DND-41 (cell line): Measurements from ENCODE around the gene PISD.
"Not testable (repeated sequence)": the region's sequence is repeated elsewhere in the genome, so short reads cannot be mapped to it uniquely, and the experiment has no call there.

ENCODE experiments used
- ATAC-seq: fragments of 200-7000 bp; cut with Tn5 transposase; 3 replicates; pipeline ENCODE4 v1.9.1; 2021; ENCODE audit warnings: low read depth; ENCODE audit not compliant: insufficient read depth
- DNase-seq: peaks from one replicate; pipeline ENCODE4 v3.0.0-alpha.2; 2020
- H2AFZ ChIP-seq: 2 replicates; pipeline ENCODE4 v1.6.0; 2012; ENCODE audit warnings: low read depth, low read length
- H3K27ac ChIP-seq: 2 replicates; pipeline ENCODE4 v1.5.1; 2012; ENCODE audit warnings: low read length, inconsistent platforms
- H3K27me3 ChIP-seq: fragments of 200-600 bp; sonication (generic); 2 replicates; pipeline ENCODE4 v1.6.0; 2012; ENCODE audit warnings: low read length, mild to moderate bottlenecking, inconsistent platforms; ENCODE audit not compliant: insufficient read depth, poor library complexity
- H3K36me3 ChIP-seq: 2 replicates; pipeline ENCODE4 v1.5.1; 2012; ENCODE audit warnings: low read length, inconsistent platforms; ENCODE audit not compliant: insufficient read depth
- H3K4me1 ChIP-seq: 2 replicates; pipeline ENCODE4 v1.5.1; 2012; ENCODE audit warnings: mild to moderate bottlenecking, low read length; ENCODE audit not compliant: insufficient read depth
- H3K4me2 ChIP-seq: 2 replicates; pipeline ENCODE4 v1.6.0; 2012; ENCODE audit warnings: mild to moderate bottlenecking, moderate library complexity, low read length, inconsistent platforms; ENCODE audit not compliant: insufficient read depth
- H3K4me3 ChIP-seq, 2 experiments: fragments of 200-600 bp in 1 of 2; shearing (Covaris generic) in 1 of 2; 2 replicates each; pipeline ENCODE4 v1.5.1; 2012 to 2016; ENCODE audit warnings: inconsistent platforms in 2 of 2, low read length in 2 of 2, mild to moderate bottlenecking in 2 of 2, low read depth in 1 of 2, moderate library complexity in 1 of 2
- H3K79me2 ChIP-seq: 2 replicates; pipeline ENCODE4 v1.6.0; 2012; ENCODE audit warnings: low read length, inconsistent platforms; ENCODE audit not compliant: insufficient read depth
- H3K9ac ChIP-seq: 2 replicates; pipeline ENCODE4 v1.6.0; 2012; ENCODE audit warnings: low read depth, mild to moderate bottlenecking, inconsistent platforms, low read length, moderate library complexity
- H3K9me3 ChIP-seq: 2 replicates; pipeline ENCODE4 v1.5.1; 2012; ENCODE audit warnings: low read length, moderate library complexity, mild to moderate bottlenecking, inconsistent platforms; ENCODE audit not compliant: insufficient read depth, severe bottlenecking
- H4K20me1 ChIP-seq: 2 replicates; pipeline ENCODE4 v1.6.0; 2012; ENCODE audit warnings: low read length; ENCODE audit not compliant: insufficient read depth
- CTCF ChIP-seq: IDR thresholded peaks from 2 replicates; pipeline ENCODE4 v1.5.1; 2012; ENCODE audit warnings: borderline replicate concordance, low read length, moderate library complexity, mild to moderate bottlenecking; ENCODE audit not compliant: poor library complexity, severe bottlenecking; ENCODE audit errors: extremely low read depth
- EZH2 ChIP-seq: IDR thresholded peaks from 3 replicates; pipeline ENCODE4 v1.6.1; 2012; ENCODE audit warnings: borderline replicate concordance, low read depth, mild to moderate bottlenecking, moderate library complexity, low read length, inconsistent platforms; ENCODE audit not compliant: severe bottlenecking

The PISD gene

GRCh38 chr22:31661851-31662667, at the start of gene PISD:
TSS of gene PISD (minus strand) at chr22:31662215. CDS start at chr22:31662208, 7 bp downstream.
- H3K27me3 ChIP-seq = no peaks in the 10 kb centered on the region
- H2AFZ ChIP-seq = peak within 1 kb of the TSS; percentile 97
- ATAC-seq = peak; percentile 93
- TF ChIP-seq EZH2 (no peak), CTCF (no peak)
- H3K27ac ChIP-seq = peak within 1 kb of the TSS; percentile 63
- H3K4me2 ChIP-seq = peak within 1 kb of the TSS; percentile 84
- peaks cover 34% of the 10 kb centered on the region for H3K4me1 ChIP-seq
- no peaks in the 10 kb centered on the region for H3K9me3 ChIP-seq
- H3K9ac ChIP-seq = peak within 1 kb of the TSS; percentile 71
- H4K20me1 ChIP-seq = no peaks in the 10 kb centered on the region
- H3K4me3 ChIP-seq = peak within 1 kb of the TSS; percentile 91 to 94
- peak; percentile 93 for DNase-seq
- H3K36me3 ChIP-seq = 0 out of 2 replicates have a peak, but pooled peaks cover 2% of the 10 kb centered on the region
- H3K79me2 ChIP-seq = peaks cover 46% of the 10 kb centered on the region

- H3K4me2 ChIP-seq, H3K4me1 ChIP-seq, H3K9ac ChIP-seq, H3K9me3 ChIP-seq, ATAC-seq, H2AFZ ChIP-seq, H3K79me2 ChIP-seq, H4K20me1 ChIP-seq, H3K4me3 ChIP-seq, H3K27ac ChIP-seq, H3K27me3 ChIP-seq, DNase-seq: not testable (repeated sequence)
- H3K36me3 ChIP-seq = peaks cover 63% of the 10 kb centered on the region
These were observed 49.2 kb upstream of the PISD start for GRCh38 chr22:31711226-31711625.

- H3K4me2 ChIP-seq = no peak overlapping the region
- TF ChIP-seq CTCF = no peak
- no peak for TF ChIP-seq EZH2
- no peak overlapping the region for H3K27ac ChIP-seq
- H3K9me3 ChIP-seq = no peaks in the 10 kb centered on the region
- no peaks in the 10 kb centered on the region for H3K4me1 ChIP-seq
- H3K9ac ChIP-seq = no peak overlapping the region
- H3K4me3 ChIP-seq = no peak overlapping the region
- H4K20me1 ChIP-seq = no peaks in the 10 kb centered on the region; the same call in 1 of the 2 replicates
- H3K27me3 ChIP-seq = no peaks in the 10 kb centered on the region
- no peak for ATAC-seq
- 0 out of 2 replicates have a peak, but pooled peaks cover 4% of the 10 kb centered on the region for H3K79me2 ChIP-seq
- no peak overlapping the region for H2AFZ ChIP-seq
- no peak for DNase-seq
- peaks cover 51% of the 10 kb centered on the region for H3K36me3 ChIP-seq
These were observed 45.5 kb upstream of the PISD start for GRCh38 chr22:31707519-31707918.

- H3K4me1 ChIP-seq = no peaks in the 10 kb centered on the region
- no peaks in the 10 kb centered on the region for H3K79me2 ChIP-seq
- no peak overlapping the region for H3K27ac ChIP-seq
- no peak overlapping the region for H3K4me2 ChIP-seq
- H3K27me3 ChIP-seq = no peaks in the 10 kb centered on the region
- H4K20me1 ChIP-seq = no peaks in the 10 kb centered on the region
- no peak for TF ChIP-seq EZH2
- no peak for TF ChIP-seq CTCF
- ATAC-seq (no peak), DNase-seq (no peak)
- H3K4me3 ChIP-seq = no peak overlapping the region
- peaks cover 64% of the 10 kb centered on the region for H3K36me3 ChIP-seq
- no peak overlapping the region for H3K9ac ChIP-seq
- no peak overlapping the region for H2AFZ ChIP-seq
- H3K9me3 ChIP-seq = no peaks in the 10 kb centered on the region
These were observed 33.4 kb upstream of the PISD start for GRCh38 chr22:31695423-31695822.

GRCh38 chr22:31694046-31694445, 32.0 kb upstream of the PISD start:
- H3K4me3 ChIP-seq, H3K79me2 ChIP-seq, H3K27ac ChIP-seq, ATAC-seq, H3K9me3 ChIP-seq, DNase-seq, H2AFZ ChIP-seq, H3K4me2 ChIP-seq, H3K27me3 ChIP-seq, H4K20me1 ChIP-seq, H3K9ac ChIP-seq, H3K4me1 ChIP-seq: not testable (repeated sequence)
- peaks cover 62% of the 10 kb centered on the region for H3K36me3 ChIP-seq
